ENCODE results near the gene HOXA9.

GRCh38 chr7:27181795-27182275 lies 16.5 kb upstream of the HOXA9 start:
- TF ChIP-seq POLR2AphosphoS5 (IDR thresholded peaks at IDR 0.05; ENCODE audit: low read depth, low read length) (no peak), POLR2A (IDR thresholded peaks at IDR 0.05; ENCODE audit: low read depth, low read length) (no peak)
